ENCODE measurements around the gene AR. TPM values are rescaled to one million over a fixed set of nuclear protein-coding genes. Genes with fewer than 3 reads are reported as not detected.

The AR gene
- total RNA-seq, 1 donor from 2014 or later = 5.0 TPM

DNA sequence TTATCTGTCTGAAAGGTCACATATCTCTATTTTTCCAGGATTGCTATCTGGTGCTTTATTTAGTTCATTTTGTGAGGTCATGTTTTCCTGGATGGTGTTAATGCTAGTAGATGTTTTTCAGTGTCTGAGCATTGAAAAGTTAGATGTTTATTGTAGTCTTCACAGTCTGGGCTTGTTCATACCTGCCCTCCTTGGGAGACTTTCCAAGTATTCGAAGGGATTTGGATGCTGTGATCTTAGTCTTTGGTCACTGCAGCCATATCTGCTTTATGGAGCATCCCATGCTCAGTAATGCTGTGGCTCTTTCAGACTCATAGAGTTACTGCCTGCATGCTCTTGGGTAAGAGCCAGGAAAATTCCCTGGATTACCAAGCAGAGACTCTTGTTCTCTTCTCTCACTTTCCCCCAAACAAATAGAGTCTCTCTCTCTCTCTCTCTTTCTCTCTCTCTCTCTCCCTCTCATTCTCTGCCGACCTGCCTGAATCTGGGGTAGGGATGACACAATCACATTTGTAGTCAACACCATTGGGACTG lies 130.0 kb downstream of the AR start:
- no peak overlapping the region for H3K4me3 ChIP-seq
- no peak for ATAC-seq
- no peaks in the 10 kb centered on the region for H3K27me3 ChIP-seq (ENCODE audit: low read depth)
- H3K27ac ChIP-seq = no peak overlapping the region
- H3K36me3 ChIP-seq = no peaks in the 10 kb centered on the region
- H3K4me1 ChIP-seq = no peaks in the 10 kb centered on the region
- no peak for DNase-seq
- TF ChIP-seq, protein P1, sequence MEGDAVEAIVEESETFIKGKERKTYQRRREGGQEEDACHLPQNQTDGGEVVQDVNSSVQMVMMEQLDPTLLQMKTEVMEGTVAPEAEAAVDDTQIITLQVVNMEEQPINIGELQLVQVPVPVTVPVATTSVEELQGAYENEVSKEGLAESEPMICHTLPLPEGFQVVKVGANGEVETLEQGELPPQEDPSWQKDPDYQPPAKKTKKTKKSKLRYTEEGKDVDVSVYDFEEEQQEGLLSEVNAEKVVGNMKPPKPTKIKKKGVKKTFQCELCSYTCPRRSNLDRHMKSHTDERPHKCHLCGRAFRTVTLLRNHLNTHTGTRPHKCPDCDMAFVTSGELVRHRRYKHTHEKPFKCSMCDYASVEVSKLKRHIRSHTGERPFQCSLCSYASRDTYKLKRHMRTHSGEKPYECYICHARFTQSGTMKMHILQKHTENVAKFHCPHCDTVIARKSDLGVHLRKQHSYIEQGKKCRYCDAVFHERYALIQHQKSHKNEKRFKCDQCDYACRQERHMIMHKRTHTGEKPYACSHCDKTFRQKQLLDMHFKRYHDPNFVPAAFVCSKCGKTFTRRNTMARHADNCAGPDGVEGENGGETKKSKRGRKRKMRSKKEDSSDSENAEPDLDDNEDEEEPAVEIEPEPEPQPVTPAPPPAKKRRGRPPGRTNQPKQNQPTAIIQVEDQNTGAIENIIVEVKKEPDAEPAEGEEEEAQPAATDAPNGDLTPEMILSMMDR (IDR thresholded peaks at IDR 0.05) = no peak
- intact Hi-C loops (cut with DNase I) = no loop called here
- H3K9me3 ChIP-seq = no peaks in the 10 kb centered on the region

DNA sequence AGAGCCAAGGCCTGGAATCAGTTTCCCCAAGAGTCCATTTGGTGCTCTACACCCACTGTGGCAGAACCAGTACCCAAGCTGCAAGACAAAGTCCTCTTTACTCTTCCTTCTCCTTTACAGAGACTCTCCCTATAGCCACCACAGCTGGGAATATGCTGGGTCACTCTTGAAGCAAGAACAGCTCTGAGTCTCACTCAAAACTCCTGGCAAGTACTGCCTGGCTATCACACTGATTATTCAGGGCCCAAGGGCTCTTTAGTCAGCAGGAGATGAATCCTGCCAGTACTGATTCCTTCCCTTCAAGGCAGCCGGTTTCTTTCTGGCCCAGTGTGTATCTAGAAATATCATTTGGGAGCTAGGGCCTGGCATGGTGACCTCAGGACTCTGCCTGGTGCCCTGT lies 130.9 kb downstream of the AR start:
- DNase-seq (no peak), ATAC-seq (no peak)
- no peaks in the 10 kb centered on the region for H3K27me3 ChIP-seq (ENCODE audit: low read depth)
- no peak overlapping the region for H3K27ac ChIP-seq
- H3K9me3 ChIP-seq = no peaks in the 10 kb centered on the region
- intact Hi-C loops (cut with DNase I) = no loop called here
- H3K4me3 ChIP-seq = no peak overlapping the region
- no peaks in the 10 kb centered on the region for H3K4me1 ChIP-seq
- H3K36me3 ChIP-seq = no peaks in the 10 kb centered on the region
- TF ChIP-seq, protein P1 (IDR thresholded peaks at IDR 0.05) = no peak

DNA sequence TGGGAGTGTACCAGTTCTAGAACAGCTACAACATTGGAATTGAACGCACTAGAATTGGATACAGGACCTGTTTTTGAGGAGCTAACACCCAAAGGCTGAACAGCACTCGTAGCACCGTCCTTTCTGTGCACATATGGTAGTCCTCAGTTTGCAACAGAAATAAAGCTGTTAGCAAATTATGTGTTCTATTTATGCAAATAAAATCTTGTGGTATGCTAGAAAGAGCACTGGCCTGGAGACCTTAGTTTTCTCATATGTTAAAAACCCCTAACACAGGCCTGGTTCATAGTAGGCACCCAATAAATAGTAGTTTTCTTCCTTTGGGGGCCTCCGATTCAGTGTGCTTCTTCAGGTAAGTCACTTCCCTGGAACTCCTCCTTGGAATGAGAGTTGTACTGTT lies 140.3 kb downstream of the AR start:
- Histone ChIP-seq H3K9me3 (no peaks in the 10 kb centered on the region), H3K4me3 (no peak overlapping the region), H3K27me3 (ENCODE audit: low read depth) (no peaks in the 10 kb centered on the region), H3K36me3 (no peaks in the 10 kb centered on the region), H3K27ac (no peak overlapping the region), H3K4me1 (no peaks in the 10 kb centered on the region)
- intact Hi-C loops (cut with DNase I) = no loop called here
- DNase-seq = no peak
- TF ChIP-seq, protein P1 (IDR thresholded peaks at IDR 0.05) = no peak
- no peak for ATAC-seq

DNA sequence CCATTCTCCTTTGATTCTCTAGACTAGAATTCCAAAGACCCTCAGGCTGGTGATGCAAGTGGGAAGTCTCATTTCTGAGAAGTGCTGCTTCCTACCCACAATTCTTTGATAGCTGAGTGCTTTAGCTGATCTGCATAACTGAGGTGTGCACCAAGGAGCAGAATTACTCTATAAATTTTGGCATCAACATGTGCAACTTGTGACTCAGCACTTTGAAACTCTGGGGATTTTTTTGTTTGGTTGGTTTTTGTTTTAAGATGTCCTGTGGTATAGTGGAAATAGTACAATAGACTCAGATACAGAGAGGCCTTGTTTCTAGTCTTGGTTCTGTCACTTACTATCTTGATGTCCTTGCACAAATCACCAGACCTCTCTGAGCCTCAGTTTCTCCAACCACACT lies 148.4 kb downstream of the AR start:
- TF ChIP-seq, protein P1 (IDR thresholded peaks at IDR 0.05) = no peak
- ATAC-seq = no peak
- Histone ChIP-seq H3K27me3 (ENCODE audit: low read depth) (no peaks in the 10 kb centered on the region), H3K9me3 (no peaks in the 10 kb centered on the region), H3K36me3 (no peaks in the 10 kb centered on the region), H3K4me1 (no peaks in the 10 kb centered on the region), H3K27ac (no peak overlapping the region), H3K4me3 (no peak overlapping the region)
- no peak for DNase-seq
- intact Hi-C loops (cut with DNase I) = no loop called here

DNA sequence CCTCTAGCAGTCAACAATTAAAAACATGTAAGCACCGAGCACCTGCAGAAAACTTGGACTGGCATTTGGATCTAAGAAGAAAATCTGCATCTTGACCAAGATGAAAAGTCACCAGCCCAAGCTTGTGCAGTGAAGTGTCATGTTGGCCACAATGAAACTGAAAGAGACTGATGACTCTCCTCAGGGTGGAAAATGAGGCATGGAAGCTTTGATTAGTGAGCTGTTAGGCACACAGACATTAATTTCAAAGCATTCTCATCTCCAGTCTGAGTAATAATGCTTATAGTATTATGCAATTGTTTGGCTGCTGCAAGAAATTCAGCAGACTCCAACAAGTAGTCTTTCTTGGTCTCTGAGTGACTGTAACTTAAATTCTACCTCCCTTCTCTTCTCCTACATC lies 150.1 kb downstream of the AR start:
- Histone ChIP-seq H3K27ac (no peak overlapping the region), H3K36me3 (no peaks in the 10 kb centered on the region), H3K4me3 (no peak overlapping the region), H3K4me1 (no peaks in the 10 kb centered on the region), H3K27me3 (ENCODE audit: low read depth) (no peaks in the 10 kb centered on the region), H3K9me3 (no peaks in the 10 kb centered on the region)
- DNase-seq = no peak
- TF ChIP-seq, protein P1 (IDR thresholded peaks at IDR 0.05) = no peak
- no peak for ATAC-seq
- intact Hi-C loops (cut with DNase I) = no loop called here

DNA sequence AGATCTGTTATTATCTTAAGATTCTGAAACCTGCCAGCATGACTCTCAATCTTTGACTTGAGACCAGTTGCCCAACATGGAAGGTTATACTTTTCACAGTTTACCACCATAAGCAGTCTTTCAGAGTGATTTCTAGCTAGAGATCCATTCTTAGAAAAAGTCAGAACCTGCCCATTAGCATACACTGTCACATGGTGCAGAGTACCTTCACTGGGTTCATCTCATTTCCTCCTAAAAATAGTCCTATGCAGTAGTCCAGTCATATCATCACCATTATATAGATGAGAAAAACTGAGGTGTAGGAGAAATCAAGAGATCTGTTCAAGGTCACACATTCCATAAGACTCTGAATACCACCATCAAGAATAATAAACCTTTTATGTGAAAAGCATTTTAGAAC lies 153.6 kb downstream of the AR start:
- no peaks in the 10 kb centered on the region for H3K9me3 ChIP-seq
- no peaks in the 10 kb centered on the region for H3K36me3 ChIP-seq
- intact Hi-C loops (cut with DNase I) = no loop called here
- no peaks in the 10 kb centered on the region for H3K4me1 ChIP-seq
- no peaks in the 10 kb centered on the region for H3K27me3 ChIP-seq (ENCODE audit: low read depth)
- H3K4me3 ChIP-seq = no peak overlapping the region
- no peak for DNase-seq
- TF ChIP-seq, protein P1 (IDR thresholded peaks at IDR 0.05) = no peak
- no peak for ATAC-seq
- no peak overlapping the region for H3K27ac ChIP-seq
